Natural killer cell treated with Interleukin-12 subunit alpha and Interleukin-12 subunit beta and Interleukin-15 and Interleukin-18, amount 100 ng/mL, for 72 hours (primary cell): ENCODE results near the gene CPN2. TPM values are rescaled to one million over a fixed set of nuclear protein-coding genes. Genes with fewer than 3 reads are reported as not detected.

Experiments
- ATAC-seq, 2 donors: fragments of 150-1000 bp; cut with Tn5 transposase in 1 of 2; sonication (Bioruptor Pico), chemical (Tn5 transposase) in 1 of 2; 2 replicates each; pipeline ENCODE4 v1.10.0; 2021
- DNase-seq: peaks from one replicate; pipeline ENCODE4 v3.0.0; 2022; ENCODE audit warnings: low spot score
- H3K27ac Mint-ChIP-seq, 2 donors: 1 replicate in 1 of 2; 2 replicates in 1 of 2; pipeline ENCODE4 v1.8.0; 2022; ENCODE audit warnings: mixed read lengths in 2 of 2, mild to moderate bottlenecking in 1 of 2, moderate library complexity in 1 of 2
- H3K27me3 Mint-ChIP-seq, 2 donors: 1 replicate in 1 of 2; 2 replicates in 1 of 2; pipeline ENCODE4 v1.8.0; 2022; ENCODE audit warnings: mixed read lengths in 2 of 2
- H3K36me3 Mint-ChIP-seq: one replicate; pipeline ENCODE4 v1.8.0; 2022; ENCODE audit warnings: mixed read lengths
- H3K4me1 Mint-ChIP-seq, 2 donors: 1 replicate in 1 of 2; 2 replicates in 1 of 2; pipeline ENCODE4 v1.8.0; 2022; ENCODE audit warnings: low read depth in 2 of 2, mixed read lengths in 2 of 2, mild to moderate bottlenecking in 1 of 2
- H3K4me3 Mint-ChIP-seq: one replicate; pipeline ENCODE4 v1.8.0; 2022; ENCODE audit warnings: mixed read lengths
- H3K9me3 Mint-ChIP-seq: 2 replicates; pipeline ENCODE4 v1.8.0; 2022; ENCODE audit warnings: mixed read lengths
- total RNA-seq, 2 donors: library from RNA; stranded (reverse); gene quantifications; one replicate each; pipeline ENCODE4 v1.2.3, GENCODE V29; 2022

The CPN2 gene
- total RNA-seq, 2 donors from 2014 or later: not detected

DNA sequence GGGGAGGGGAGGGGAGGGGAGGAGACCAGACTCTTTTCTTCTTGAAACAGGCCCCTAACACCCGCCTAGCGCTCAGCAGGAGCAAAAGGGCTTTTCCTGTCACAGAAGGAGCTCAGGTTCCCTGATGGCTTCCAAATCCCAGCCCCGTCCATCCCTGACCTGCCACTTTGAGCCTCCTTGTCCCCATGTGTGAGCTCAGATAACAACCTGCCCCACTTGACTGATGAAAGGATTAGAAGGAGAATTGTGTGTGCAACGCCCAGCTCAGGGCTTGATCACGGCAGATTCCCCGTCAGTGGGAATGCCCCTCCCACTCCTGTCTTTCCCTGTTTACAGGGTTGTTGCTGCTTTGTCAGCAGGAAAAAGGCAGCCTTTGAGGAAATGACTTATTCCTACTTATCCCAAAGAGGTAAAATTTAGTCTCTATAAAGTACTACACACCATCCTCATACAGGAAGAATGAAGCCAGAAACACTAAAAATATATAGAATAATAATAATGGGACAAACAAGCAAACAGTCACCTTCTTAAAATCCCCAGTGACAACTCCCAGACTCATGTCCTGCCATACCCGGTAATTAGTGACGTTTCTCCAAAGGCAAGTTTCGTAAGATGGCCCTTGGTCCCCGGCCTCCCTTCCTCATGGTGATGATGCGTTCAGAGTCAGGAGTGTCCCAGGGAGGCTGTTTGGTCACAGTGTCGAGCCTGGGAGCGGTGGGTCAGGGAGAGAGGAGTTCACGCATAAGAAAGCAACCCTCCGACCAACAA, 24.5 kb upstream of the CPN2 start:
- no peak for DNase-seq
- Mint-ChIP-seq H3K4me1 (peaks cover 0 to 3% of the 10 kb centered on the region in 2 donors), H3K36me3 (no peaks in the 10 kb centered on the region), H3K4me3 (no peak overlapping the region), H3K9me3 (no peaks in the 10 kb centered on the region), H3K27me3 (peaks cover 11 to 17% of the 10 kb centered on the region in 2 donors), H3K27ac (no peak overlapping the region)
- ATAC-seq: no peak

DNA sequence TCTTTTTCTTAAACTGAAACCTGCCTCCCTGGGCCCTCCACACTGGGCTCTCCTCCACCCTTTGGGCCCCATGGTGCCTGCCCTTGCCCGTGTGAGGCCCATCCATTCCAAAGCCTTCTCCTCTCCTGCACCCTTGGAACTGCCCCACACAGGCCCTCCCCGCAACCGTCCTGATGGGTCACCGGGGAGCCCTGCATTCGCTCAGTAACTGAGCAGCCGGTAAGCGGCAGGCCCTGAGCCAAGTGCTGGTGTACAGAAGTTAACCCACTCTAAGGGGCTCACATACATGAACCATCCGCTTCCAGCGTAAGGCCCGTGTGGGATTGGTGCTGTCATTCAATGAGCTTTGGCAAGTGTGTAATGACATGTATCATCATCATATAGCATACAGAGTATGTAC, 23.8 kb upstream of the CPN2 start:
- H3K27ac Mint-ChIP-seq: no peak overlapping the region
- H3K4me1 Mint-ChIP-seq: peaks cover 0 to 3% of the 10 kb centered on the region in 2 donors
- DNase-seq (no peak), ATAC-seq (no peak)
- H3K9me3 Mint-ChIP-seq: no peaks in the 10 kb centered on the region
- no peak overlapping the region for H3K4me3 Mint-ChIP-seq
- peaks cover 18 to 24% of the 10 kb centered on the region in 2 donors for H3K27me3 Mint-ChIP-seq
- H3K36me3 Mint-ChIP-seq: no peaks in the 10 kb centered on the region

DNA sequence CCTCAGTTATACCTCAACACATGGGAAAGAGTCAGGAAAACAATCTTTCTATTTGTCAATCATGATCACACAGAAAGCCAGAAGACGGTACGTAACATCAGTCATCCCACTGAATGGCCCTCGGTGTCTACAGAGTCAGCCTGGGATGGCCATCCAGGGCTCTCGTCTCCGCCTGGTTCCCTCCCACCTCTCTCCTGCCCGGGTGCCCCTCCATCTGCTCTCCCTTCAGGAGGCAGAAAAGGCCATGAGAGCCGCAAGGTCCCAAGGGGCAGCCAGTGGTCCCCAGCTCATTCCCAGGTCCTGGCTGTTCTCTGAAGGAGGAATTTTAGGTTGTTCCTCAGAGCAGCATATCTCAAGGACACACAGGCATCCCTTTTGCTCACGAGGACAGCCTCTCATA, 22.8 kb upstream of the CPN2 start:
- no peaks in the 10 kb centered on the region for H3K36me3 Mint-ChIP-seq
- H3K4me3 Mint-ChIP-seq: no peak overlapping the region
- DNase-seq (no peak), ATAC-seq (no peak)
- H3K27me3 Mint-ChIP-seq: peaks cover 25 to 30% of the 10 kb centered on the region in 2 donors
- no peak overlapping the region for H3K27ac Mint-ChIP-seq
- H3K9me3 Mint-ChIP-seq: no peaks in the 10 kb centered on the region
- peaks cover 0 to 3% of the 10 kb centered on the region in 2 donors for H3K4me1 Mint-ChIP-seq

DNA sequence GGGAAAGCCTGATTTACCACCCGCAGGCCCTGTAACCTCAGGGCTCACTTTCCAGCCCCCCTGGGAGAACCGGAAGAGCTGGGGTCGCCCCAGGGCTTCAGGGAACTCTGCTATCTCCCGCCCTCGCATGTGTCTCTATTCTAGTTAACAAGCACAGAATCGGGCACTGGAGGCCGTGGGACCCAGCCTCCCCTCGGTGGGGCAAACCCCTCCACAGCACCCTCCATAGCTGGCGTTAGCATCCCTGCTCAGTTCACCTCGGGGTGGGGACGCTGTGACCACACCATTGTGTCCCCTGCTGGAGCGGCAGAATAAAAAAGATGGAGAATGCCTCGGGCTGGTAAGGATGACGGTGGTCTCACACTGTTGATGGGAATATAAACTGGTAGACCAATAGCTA, 21.9 kb upstream of the CPN2 start:
- DNase-seq (no peak), ATAC-seq (no peak)
- Mint-ChIP-seq H3K4me1 (peaks cover 0 to 3% of the 10 kb centered on the region in 2 donors), H3K36me3 (no peaks in the 10 kb centered on the region), H3K27ac (no peak overlapping the region), H3K4me3 (no peak overlapping the region), H3K27me3 (peaks cover 34 to 36% of the 10 kb centered on the region in 2 donors), H3K9me3 (no peaks in the 10 kb centered on the region)

DNA sequence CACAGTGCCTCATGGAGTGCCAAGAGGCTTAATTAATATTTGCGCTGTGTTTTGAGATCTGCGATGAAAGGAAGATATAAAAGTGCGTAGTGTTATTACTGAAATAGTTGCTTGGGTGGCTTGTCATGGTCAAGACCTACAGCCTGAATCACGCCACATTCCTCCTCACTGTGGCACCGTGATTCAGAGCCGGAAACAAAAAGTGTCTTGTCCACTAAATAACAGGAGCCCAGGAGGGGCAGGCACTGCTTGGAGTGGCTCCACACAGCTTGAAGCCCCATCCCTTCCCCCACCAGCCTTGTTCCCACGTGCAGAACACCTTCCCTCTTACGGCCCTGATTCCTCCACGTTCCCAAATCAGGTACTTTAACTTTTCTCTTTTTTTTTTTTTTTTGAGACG, 19.6 kb upstream of the CPN2 start:
- ATAC-seq (no peak), DNase-seq (no peak)
- peaks cover 37 to 41% of the 10 kb centered on the region in 2 donors for H3K27me3 Mint-ChIP-seq
- no peak overlapping the region for H3K4me3 Mint-ChIP-seq
- H3K27ac Mint-ChIP-seq: no peak overlapping the region
- H3K9me3 Mint-ChIP-seq: no peaks in the 10 kb centered on the region
- H3K4me1 Mint-ChIP-seq: peaks cover 0 to 3% of the 10 kb centered on the region in 2 donors
- H3K36me3 Mint-ChIP-seq: no peaks in the 10 kb centered on the region

DNA sequence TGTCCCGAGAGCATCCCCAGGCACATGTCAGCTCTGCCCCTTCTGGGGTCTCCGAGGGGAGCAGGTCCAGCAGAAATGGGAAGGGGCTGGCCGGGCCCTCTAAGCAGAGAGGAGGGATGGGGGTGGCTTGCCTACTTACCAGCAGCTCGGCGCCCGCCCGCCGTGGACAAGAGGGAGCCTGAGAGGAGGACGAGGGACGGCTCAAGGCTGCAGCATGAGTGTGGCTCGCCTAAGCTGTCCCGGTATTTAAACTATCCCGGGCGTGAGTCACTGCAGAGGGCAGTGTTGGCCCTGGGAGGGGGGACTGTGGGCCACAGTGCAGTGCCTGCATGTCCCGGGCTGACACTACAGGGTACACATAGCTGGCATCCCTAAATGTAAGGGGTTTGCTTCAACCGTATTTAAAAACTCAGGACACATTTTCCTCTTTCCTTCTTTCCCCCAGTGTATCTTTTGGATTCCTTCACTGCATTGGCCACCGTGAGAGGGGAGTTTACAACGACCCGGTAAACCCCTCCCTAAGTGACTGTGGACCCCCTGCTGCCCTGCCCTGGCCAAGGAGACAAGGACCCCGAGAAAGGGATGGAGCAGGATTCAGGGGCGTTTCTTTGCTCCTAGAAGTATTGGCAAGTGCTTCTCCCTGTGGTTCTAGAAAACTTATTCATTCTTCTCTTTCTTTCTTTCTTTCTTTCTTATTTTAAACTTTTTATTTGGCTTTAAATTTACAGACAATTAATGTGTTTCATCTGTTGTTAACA, 18.6 kb upstream of the CPN2 start, which contains the start of gene LRRC15:
TSS of gene LRRC15 (minus strand) at position 222 of the 758 bp plus-strand sequence. CDS start 8,700 bp downstream, outside the sequence.
- DNase-seq: no peak
- no peaks in the 10 kb centered on the region for H3K4me1 Mint-ChIP-seq

DNA sequence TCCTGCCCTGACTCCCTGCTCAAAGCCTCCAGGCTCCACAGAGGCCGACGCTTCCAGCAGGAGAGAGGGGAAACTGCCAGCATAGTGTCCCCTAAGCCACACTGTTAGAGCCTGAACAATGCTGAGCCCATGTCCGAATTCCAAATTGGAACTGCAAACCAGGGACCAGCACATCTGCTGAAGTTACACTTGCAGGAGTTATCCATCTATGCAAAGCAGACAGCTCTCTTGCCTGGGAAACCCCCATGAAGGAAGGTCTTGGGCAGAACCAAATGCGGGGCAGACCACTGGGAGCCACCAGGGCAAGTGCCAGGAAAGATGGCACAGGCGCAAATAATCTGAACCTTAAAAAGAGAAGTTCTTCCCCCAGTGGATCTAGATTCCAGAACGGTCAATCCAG, 17.8 kb upstream of the CPN2 start:
- Mint-ChIP-seq H3K27ac (no peak overlapping the region), H3K4me1 (no peaks in the 10 kb centered on the region), H3K9me3 (no peaks in the 10 kb centered on the region), H3K27me3 (peaks cover 32 to 34% of the 10 kb centered on the region in 2 donors), H3K36me3 (no peaks in the 10 kb centered on the region), H3K4me3 (no peak overlapping the region)
- ATAC-seq (no peak), DNase-seq (no peak)

More for the DNA sequence above, 18.6 kb upstream of the CPN2 start, which contains the start of gene LRRC15:
- Mint-ChIP-seq H3K36me3 (no peaks in the 10 kb centered on the region), H3K27me3 (peaks cover 32 to 34% of the 10 kb centered on the region in 2 donors), H3K9me3 (no peaks in the 10 kb centered on the region), H3K4me3 (no peak within 1 kb of the TSS), H3K27ac (no peak within 1 kb of the TSS)
- ATAC-seq: peak in 1 of 2 donors; percentile 19

DNA sequence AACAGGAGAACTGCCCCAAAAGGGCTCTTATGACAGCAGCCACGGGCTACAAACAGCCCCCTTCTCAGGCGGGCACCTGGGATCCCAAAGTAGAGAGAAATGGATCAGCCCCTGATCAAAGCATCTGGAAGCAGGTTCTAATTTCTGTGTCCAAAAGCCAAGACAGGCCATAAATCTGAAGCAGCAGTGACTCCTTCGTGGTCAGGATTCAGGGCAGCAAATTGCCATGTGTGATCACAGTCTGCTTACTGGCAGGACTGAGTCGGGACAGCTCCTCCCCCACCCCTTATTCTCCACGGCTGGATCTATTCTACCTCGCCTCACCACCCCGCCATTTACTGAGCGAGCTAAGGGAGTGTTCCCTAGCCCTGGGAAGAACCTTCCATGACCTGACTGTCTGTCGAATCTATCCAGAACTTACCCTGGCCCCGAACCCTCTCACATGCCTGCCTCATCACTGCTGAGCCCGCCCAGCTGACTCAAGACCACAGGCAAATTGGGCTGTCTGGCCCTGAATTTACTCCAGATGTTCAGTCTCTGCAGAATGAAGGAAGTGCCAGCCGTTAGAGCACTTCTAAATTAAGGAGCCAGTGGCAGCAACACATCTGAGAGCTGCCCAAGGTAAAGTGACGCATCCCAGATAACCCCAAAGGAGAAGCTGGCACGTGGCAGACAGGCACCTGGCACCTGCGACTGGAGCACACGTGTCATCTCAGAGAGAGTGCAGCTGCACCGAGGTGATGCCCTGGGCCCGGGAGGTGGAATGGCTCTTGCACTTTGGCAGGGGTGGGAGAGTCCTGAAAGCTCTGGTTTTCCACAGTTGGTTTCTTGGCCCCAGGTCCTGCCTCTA, 17.1 kb upstream of the CPN2 start:
- ATAC-seq: no peak
- Mint-ChIP-seq H3K27ac (no peak overlapping the region), H3K4me1 (no peaks in the 10 kb centered on the region), H3K4me3 (no peak overlapping the region), H3K27me3 (peaks cover 32 to 34% of the 10 kb centered on the region in 2 donors), H3K36me3 (no peaks in the 10 kb centered on the region), H3K9me3 (no peaks in the 10 kb centered on the region)
- DNase-seq: no peak

DNA sequence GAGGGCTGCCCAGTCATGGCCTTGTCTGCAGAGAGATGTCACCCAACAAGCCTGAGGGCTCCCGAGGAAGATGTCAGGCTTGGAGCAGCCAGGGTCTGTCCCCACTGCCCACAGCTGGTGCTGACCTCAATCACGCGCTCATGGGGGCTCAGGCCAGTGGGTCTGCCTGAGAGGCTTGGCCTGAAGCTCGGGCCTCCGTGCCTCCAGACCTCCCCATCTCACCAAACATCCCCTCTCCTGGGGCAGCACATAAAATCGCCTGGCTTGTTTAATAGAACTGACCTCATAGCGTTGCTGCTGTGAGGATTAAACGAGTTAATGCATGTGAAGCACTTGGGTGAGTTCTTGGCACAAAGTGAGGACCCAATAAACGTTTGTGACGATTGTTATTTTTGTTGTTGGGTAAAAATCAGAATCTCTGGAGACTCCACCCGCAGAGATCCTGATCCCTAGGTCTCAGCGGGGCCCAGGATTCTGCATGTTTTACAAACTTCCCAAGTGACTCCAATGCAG, 14.9 kb upstream of the CPN2 start:
- no peak for ATAC-seq
- no peak overlapping the region for H3K27ac Mint-ChIP-seq
- H3K4me1 Mint-ChIP-seq: no peaks in the 10 kb centered on the region
- peaks cover 28 to 34% of the 10 kb centered on the region in 2 donors for H3K27me3 Mint-ChIP-seq
- no peaks in the 10 kb centered on the region for H3K9me3 Mint-ChIP-seq
- H3K4me3 Mint-ChIP-seq: no peak overlapping the region
- no peak for DNase-seq
- H3K36me3 Mint-ChIP-seq: no peaks in the 10 kb centered on the region

DNA sequence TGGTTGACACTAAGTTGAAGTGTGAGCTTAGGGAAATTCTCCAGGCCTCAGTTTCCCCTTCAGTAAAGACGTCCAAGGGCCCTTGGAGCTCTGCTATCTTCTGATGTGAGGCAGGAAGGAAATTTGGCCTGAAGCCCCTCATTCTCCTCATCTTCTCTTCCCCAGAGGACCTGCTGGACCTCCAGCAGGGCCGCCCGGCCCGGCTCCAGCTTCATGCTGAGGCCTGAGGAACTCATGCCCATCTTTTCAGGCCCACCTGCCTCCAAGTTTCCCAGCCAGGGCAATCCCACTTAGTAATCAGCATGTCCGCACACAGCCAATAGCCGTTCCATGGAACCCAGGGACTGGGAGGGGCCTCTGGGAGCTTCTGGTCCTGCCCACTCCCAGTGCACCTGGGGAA, 14.4 kb upstream of the CPN2 start:
- H3K36me3 Mint-ChIP-seq: no peaks in the 10 kb centered on the region
- no peak overlapping the region for H3K27ac Mint-ChIP-seq
- H3K9me3 Mint-ChIP-seq: no peaks in the 10 kb centered on the region
- ATAC-seq (no peak), DNase-seq (no peak)
- H3K4me3 Mint-ChIP-seq: no peak overlapping the region
- peaks cover 25 to 29% of the 10 kb centered on the region in 2 donors for H3K27me3 Mint-ChIP-seq
- H3K4me1 Mint-ChIP-seq: no peaks in the 10 kb centered on the region

DNA sequence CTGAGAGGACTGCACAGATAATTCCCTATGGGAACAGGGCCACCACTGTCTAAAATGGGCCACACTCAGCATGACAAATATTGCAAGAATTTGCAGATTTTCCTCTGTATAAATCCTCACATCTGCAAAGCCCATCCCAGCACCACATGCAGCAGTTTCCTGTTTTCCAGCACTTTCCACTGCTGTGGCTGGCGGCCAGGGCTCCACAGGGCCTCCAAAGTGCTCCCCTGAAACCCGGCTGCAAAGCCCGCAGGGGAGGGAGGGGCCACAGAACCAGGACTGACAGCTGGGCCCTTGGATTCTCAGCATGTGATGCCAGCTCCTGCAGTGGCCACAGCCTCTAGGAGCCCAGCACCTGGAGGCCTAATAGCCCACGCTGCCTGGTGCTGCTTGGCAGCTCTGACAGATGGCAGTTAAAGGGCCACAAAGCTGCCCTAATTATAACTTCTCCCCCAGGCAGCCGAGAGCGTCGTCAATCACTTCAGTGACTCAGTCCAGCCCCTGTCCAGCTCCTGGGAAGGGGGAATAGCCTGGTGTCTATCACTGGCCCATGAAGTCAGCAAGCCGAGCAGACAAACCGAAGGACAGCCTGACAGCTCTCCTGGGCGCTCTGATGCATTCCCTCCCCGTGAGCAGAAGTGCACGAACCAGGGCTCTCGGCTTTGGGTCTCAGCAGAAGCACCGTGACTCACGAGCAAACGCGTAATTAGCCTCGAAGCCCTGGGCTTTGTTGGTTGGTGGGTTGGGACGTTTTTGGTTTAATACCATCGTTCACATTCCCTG, 13.7 kb upstream of the CPN2 start:
- DNase-seq (no peak), ATAC-seq (no peak)
- no peaks in the 10 kb centered on the region for H3K4me1 Mint-ChIP-seq
- no peak overlapping the region for H3K4me3 Mint-ChIP-seq
- peaks cover 21 to 26% of the 10 kb centered on the region in 2 donors for H3K27me3 Mint-ChIP-seq
- no peaks in the 10 kb centered on the region for H3K36me3 Mint-ChIP-seq
- H3K27ac Mint-ChIP-seq: no peak overlapping the region
- H3K9me3 Mint-ChIP-seq: no peaks in the 10 kb centered on the region

DNA sequence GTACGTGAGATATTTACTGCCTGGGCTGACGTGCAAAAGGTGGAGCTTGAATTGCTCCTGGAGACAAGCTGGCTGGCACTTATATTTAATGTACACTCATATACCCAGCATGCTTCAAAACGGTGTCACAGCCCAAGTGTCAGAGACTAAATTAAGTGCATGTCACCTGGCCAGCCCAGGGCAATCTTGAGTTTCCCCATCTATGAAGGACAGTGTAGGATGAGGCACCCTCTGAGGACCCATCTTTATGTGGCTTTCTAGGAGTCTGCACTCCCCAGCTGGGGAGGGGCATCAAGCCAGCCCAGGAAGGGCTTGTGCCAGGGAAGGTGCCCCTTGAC, 13.2 kb upstream of the CPN2 start:
- H3K27ac Mint-ChIP-seq: no peak overlapping the region
- peaks cover 24 to 27% of the 10 kb centered on the region in 2 donors for H3K27me3 Mint-ChIP-seq
- no peaks in the 10 kb centered on the region for H3K9me3 Mint-ChIP-seq
- ATAC-seq (no peak), DNase-seq (no peak)
- H3K36me3 Mint-ChIP-seq: no peaks in the 10 kb centered on the region
- no peaks in the 10 kb centered on the region for H3K4me1 Mint-ChIP-seq
- H3K4me3 Mint-ChIP-seq: no peak overlapping the region

DNA sequence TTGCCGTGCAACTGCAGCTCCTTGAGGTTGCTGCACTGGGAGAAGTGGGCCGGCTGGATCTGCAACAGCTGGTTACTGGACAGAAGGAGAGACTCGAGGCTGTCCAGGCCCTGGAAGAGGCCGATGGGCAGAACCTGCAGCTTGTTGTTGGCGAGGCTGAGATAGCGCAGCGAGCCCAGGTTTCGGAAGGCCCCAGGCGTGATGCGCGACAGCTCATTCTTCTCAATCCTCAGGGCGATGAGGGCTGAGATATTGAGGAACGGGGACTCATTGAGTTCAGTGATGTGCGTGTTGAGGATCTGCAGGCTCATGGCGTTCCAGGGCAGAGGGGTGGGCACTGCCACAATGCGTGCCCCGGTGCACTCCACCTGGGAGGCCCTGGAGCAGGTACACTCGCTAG, 9.4 kb upstream of the CPN2 start:
- DNase-seq (no peak), ATAC-seq (no peak)
- Mint-ChIP-seq H3K4me3 (no peak overlapping the region), H3K9me3 (no peaks in the 10 kb centered on the region), H3K4me1 (no peaks in the 10 kb centered on the region), H3K27ac (no peak overlapping the region), H3K27me3 (peaks cover 12 to 14% of the 10 kb centered on the region in 2 donors), H3K36me3 (no peaks in the 10 kb centered on the region)
